Suppressor macrophage (primary cell): Measurements from ENCODE around the gene SHISA9.
A peak's percentile ranks its signal among the peaks of the same experiment; 100 is the strongest.
"Not testable (repeated sequence)": the region's sequence is repeated elsewhere in the genome, so short reads cannot be mapped to it uniquely, and the experiment has no call there.

Source experiments
- DNase-seq, 4 experiments: peaks; one replicate each; pipeline ENCODE4 v3.0.0-alpha.2; 2020 to 2022
- total RNA-seq, 17 experiments: gene quantifications; one replicate each; lab custom pipeline; 2026; ENCODE audit warnings: mixed read lengths in 6 of 17, inconsistent platforms in 3 of 17; lab: John Stamatoyannopoulos, UW

SHISA9 gene
- 0 to 3.2 (median 0) reads per million in 17 experiments for total RNA-seq

GRCh38 chr16:12901597-12902461 lies at the start of gene SHISA9:
Gene SHISA9 (plus strand): TSS chr16:12901598.
- DNase-seq = no peak

- DNase-seq = no peak
These were observed 47.4 kb upstream of the SHISA9 start for GRCh38 chr16:12853972-12854371.

DNA sequence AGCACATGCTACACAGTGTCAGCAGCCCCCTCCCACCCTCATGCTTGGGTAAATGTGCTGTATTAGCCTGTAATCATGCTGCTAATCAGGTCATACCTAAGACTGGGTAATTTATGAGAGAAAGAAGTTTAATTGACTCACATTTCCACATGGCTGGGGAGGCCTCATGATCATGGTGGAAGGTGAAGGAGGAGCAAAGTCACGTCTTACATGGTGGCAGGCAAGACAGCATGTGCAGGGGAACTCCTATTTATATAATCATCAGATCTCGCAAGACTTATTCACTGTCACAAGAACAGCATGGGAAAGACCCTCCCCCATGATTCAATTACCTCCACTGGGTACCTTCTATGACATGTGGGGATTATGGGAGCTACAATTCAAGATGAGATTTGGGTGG lies 44.0 kb upstream of the SHISA9 start:
- not testable (repeated sequence) for DNase-seq

DNA sequence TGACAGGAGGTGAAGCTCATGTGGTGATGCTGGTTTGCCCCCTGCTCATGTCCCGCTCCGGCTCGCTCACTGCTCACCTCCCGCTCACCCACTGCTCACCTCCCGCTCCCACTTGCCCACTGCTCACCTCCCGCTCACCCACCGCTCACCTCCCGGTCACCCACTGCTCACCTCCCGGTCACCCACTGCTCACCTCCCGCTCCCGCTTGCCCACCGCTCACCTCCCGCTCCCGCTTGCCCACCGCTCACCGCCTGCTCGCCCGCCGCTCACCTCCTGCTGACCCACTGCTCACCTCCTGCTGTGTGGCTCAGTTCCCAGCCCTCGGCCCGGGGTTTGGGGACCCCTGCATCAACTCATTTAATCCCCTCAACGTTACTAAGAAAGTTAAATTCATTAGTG lies 39.1 kb upstream of the SHISA9 start:
- DNase-seq = no peak

GRCh38 chr16:12862941-12863340 lies 38.5 kb upstream of the SHISA9 start:
- DNase-seq = no peak

GRCh38 chr16:12866981-12867551 lies 34.3 kb upstream of the SHISA9 start:
- no peak for DNase-seq

DNA sequence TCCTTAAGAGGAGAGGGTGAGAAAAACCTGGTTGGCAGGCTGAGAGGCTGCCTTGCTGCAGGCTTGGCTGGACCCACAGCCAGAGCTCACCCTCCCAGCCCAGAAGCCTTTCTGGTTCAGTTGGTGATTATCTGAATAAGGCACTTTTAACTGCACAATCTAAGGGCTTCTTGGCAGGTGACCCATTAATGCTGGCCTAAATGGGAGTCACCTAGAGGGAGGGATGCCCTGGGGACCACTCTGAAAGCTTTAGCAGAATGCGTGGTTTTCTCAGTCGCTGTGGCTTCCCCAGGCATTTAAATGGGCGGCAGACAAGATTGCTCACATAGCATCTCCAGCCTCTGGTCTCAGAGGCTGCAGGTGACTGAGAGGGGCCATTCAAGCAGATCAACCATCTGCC lies 33.2 kb upstream of the SHISA9 start:
- DNase-seq = no peak

DNA sequence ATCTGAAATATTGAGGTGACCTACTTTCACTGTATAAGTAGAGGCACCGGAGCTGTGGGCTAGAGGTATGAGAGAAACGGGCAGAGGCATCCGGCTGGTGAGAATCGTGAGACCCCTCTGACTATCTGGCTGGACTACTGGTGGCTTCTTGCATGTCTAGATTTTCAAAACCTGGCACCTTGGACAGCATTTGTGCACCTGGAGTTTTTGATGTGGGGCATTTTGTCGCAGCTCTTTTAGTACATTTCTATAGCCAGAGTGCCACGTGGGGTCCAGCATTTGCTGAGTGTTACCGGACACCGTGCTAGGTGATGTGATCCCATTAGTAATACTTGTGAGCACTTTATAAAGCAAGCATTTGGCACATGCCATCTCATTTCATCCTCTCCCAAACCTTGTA lies 32.6 kb upstream of the SHISA9 start:
- DNase-seq = no peak

GRCh38 chr16:12869698-12870427 lies 31.5 kb upstream of the SHISA9 start:
- DNase-seq = no peak

- DNase-seq = peak in 1 of 4 experiments; percentile 4
These were observed 29.6 kb upstream of the SHISA9 start for GRCh38 chr16:12871784-12872183.

DNA sequence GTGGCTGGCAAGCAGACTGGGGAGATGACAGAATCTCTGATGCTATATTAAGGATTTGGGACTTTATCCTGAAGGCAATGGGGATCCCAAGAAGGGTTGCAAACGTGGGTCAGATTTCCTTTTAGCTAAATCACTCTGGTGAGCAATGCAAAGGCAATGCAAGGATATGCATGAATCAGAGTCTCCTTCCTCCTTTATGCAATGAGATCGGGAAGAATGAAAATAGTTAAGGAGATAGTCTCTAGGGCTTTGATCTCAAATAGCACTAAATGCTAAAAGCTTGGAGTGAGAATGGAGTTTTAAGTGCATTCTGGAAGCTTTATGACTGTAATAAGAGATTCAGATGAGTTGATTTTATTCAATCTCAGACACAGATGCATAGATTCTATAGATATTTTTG lies 27.2 kb upstream of the SHISA9 start:
- peak in 1 of 4 experiments; percentile 0 for DNase-seq

DNA sequence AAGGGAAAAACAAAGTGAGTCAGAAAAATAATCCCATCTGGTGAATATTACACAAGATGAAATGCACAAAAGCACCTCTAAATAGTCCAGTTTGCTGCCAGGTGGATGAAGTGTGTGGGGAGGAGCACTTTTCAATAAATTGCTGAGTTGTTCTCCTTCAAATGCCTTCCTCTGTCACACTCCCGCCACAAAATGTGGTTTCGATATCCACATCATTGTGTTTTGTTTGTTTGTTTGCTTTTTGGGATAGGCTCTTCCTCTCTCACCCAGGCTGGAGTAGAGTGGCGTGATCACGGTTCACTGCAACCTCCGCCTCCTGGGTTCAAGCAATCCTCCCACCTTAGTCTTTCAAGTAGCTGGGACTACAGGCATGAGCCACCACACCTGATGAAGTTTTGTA lies 24.6 kb upstream of the SHISA9 start:
- no peak for DNase-seq

GRCh38 chr16:12878973-12879372 lies 22.4 kb upstream of the SHISA9 start:
- DNase-seq = no peak

- DNase-seq = no peak
These were observed 21.6 kb upstream of the SHISA9 start for GRCh38 chr16:12879812-12880211.

GRCh38 chr16:12881182-12881581 lies 20.2 kb upstream of the SHISA9 start:
- no peak for DNase-seq

GRCh38 chr16:12881740-12882139 lies 19.7 kb upstream of the SHISA9 start:
- DNase-seq = no peak

GRCh38 chr16:12885742-12886141 lies 15.7 kb upstream of the SHISA9 start:
- no peak for DNase-seq

GRCh38 chr16:12891836-12892235 lies 9.6 kb upstream of the SHISA9 start:
- DNase-seq = no peak

- DNase-seq = no peak
These were observed 8.2 kb upstream of the SHISA9 start for GRCh38 chr16:12893050-12893750.

- peak; percentile 24 to 52 (median 36) for DNase-seq
These were observed 4.8 kb upstream of the SHISA9 start for GRCh38 chr16:12896562-12896961.

DNA sequence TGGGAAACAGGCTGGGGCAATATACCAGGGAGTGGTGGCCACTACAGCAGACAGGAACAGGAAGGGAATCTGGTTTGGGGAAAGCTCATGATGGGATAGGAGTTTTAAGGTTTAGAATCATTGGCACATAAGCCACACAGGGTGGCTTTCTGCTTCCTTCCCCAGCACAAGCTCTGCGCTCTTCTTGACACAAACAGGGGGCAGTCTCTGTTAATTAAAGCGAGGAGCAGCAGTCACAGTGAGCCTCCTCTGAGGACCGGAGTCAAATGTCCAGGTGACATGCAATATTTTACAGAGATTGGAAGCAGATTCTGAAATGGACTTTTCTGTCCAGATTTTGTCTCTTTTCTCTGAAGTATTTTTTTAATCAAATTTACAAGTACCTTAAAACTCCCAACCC lies 2.8 kb upstream of the SHISA9 start:
- DNase-seq = no peak

- DNase-seq = no peak
These were observed 1.8 kb upstream of the SHISA9 start for GRCh38 chr16:12899529-12900143.
